Vagina (tissue), 2 donors: ENCODE measurements around the gene ATP6V0D1.

Source experiments
- POLR2A ChIP-seq, 2 donors: fragments of 450-650 bp; IDR thresholded peaks; one replicate each; pipeline ENCODE4 v1.6.1; 2017; ENCODE audit warnings: antibody characterized with exemption in 2 of 2, mild to moderate bottlenecking in 2 of 2, moderate library complexity in 2 of 2
- TF ChIP-seq, protein P1 (sequence below), 3 experiments: fragments of 450-650 bp in 2 of 3; fragments of 200-600 bp in 1 of 3; sonication (generic) in 1 of 3; IDR thresholded peaks; one replicate each; pipeline ENCODE4 v1.5.1; 2017 to 2019; ENCODE audit warnings: antibody characterized with exemption in 3 of 3, mild to moderate bottlenecking in 2 of 3, moderate library complexity in 2 of 3

DNA sequence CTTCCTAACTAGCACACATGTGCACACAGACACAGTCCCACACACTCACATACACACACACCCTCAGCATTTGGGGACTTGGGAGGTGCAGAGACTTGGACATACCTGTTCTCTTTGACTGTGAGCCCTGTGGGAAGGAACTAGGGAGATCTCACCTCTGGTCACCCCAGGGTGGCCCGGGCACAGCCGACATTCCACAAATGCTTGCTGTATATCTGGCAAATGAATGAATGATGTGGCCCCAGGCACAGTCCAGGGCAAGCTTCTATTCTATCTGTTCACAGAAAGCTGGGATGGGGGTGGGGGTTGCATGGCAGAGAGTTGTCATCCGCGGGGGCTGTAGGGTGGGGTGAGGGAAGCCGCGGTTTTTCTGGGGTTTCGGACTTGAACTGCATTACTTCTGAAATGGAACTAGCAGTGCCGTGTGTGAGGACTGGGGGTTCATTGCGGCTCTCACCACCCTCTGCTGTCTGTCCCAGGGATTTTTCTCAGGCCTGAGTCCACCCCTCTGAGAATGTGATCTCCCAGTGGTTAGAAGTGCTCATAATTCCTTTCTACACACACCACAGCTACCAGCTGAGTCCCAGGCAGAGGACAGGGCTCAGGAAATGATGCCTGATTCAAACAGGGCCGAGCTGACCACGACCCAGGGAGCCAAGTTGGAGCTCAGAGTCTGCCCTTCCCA is 44.4 kb upstream of the ATP6V0D1 start:
- TF ChIP-seq, protein P1, sequence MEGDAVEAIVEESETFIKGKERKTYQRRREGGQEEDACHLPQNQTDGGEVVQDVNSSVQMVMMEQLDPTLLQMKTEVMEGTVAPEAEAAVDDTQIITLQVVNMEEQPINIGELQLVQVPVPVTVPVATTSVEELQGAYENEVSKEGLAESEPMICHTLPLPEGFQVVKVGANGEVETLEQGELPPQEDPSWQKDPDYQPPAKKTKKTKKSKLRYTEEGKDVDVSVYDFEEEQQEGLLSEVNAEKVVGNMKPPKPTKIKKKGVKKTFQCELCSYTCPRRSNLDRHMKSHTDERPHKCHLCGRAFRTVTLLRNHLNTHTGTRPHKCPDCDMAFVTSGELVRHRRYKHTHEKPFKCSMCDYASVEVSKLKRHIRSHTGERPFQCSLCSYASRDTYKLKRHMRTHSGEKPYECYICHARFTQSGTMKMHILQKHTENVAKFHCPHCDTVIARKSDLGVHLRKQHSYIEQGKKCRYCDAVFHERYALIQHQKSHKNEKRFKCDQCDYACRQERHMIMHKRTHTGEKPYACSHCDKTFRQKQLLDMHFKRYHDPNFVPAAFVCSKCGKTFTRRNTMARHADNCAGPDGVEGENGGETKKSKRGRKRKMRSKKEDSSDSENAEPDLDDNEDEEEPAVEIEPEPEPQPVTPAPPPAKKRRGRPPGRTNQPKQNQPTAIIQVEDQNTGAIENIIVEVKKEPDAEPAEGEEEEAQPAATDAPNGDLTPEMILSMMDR (IDR thresholded peaks at IDR 0.05), result no peak
- no peak for TF ChIP-seq POLR2A (IDR thresholded peaks at IDR 0.05)
